HepG2 (cell line): ENCODE data around the gene GDF11. TPM values are rescaled to one million over a fixed set of nuclear protein-coding genes. Genes with fewer than 3 reads are reported as not detected.

Experiments
- CEBPZ ChIP-seq: IDR thresholded peaks from 2 replicates; pipeline ENCODE4 v1.6.1; 2012; ENCODE audit warnings: low read length, improper control_type of control experiment
- CREB3 ChIP-seq: sonication (generic); formaldehyde crosslinking; IDR thresholded peaks from 2 replicates; pipeline ENCODE4 v1.5.0; 2020; ENCODE audit warnings: missing genetic modification reagents
- HOXA5 ChIP-seq: sonication (generic); formaldehyde crosslinking; IDR thresholded peaks from 2 replicates; pipeline ENCODE4 v1.4.0; 2020; ENCODE audit warnings: missing genetic modification reagents
- MLLT10 ChIP-seq: sonication (generic); formaldehyde crosslinking; IDR thresholded peaks from 2 replicates; pipeline ENCODE4 v1.4.0; 2020; ENCODE audit warnings: missing genetic modification reagents
- MLXIP ChIP-seq: sonication (generic); formaldehyde crosslinking; IDR thresholded peaks from 2 replicates; pipeline ENCODE4 v1.9.0; 2021; ENCODE audit warnings: missing genetic modification reagents, borderline replicate concordance
- MXI1 ChIP-seq: IDR thresholded peaks from 3 replicates; pipeline ENCODE4 v1.6.1; 2012; ENCODE audit warnings: low read depth, low read length, inconsistent platforms, borderline replicate concordance
- NFIC ChIP-seq: IDR thresholded peaks from 2 replicates; pipeline ENCODE4 v1.6.1; 2012; ENCODE audit warnings: mild to moderate bottlenecking, low read length, inconsistent platforms
- POGZ ChIP-seq: sonication (generic); formaldehyde crosslinking; IDR thresholded peaks from 2 replicates; pipeline ENCODE4 v1.4.0; 2020; ENCODE audit warnings: mild to moderate bottlenecking, missing genetic modification reagents
- RXRB ChIP-seq: IDR thresholded peaks from 2 replicates; pipeline ENCODE4 v1.6.1; 2016; ENCODE audit warnings: borderline replicate concordance, missing genetic modification reagents, missing compliant biosample characterization
- SPEN ChIP-seq: sonication (generic); formaldehyde crosslinking; IDR thresholded peaks from 2 replicates; pipeline ENCODE4 v1.5.1; 2020; ENCODE audit warnings: low read depth, mild to moderate bottlenecking, missing genetic modification reagents
- SRSF9 ChIP-seq: fragments of 200-400 bp; formaldehyde crosslinking; IDR thresholded peaks from 2 replicates; pipeline ENCODE4 v1.6.1; 2018; ENCODE audit warnings: borderline replicate concordance, mild to moderate bottlenecking, low read depth, low read length; ENCODE audit not compliant: insufficient read depth, poor library complexity, severe bottlenecking
- TSC22D2 ChIP-seq: sonication (generic); formaldehyde crosslinking; IDR thresholded peaks from 2 replicates; pipeline ENCODE4 v1.5.1; 2020; ENCODE audit warnings: missing genetic modification reagents, mild to moderate bottlenecking, borderline replicate concordance
- XRCC5 ChIP-seq: fragments of 200-400 bp; formaldehyde crosslinking; optimal IDR thresholded peaks from 2 replicates; pipeline ENCODE3; 2017; ENCODE audit warnings: mild to moderate bottlenecking, low read length
- ZHX1 ChIP-seq: sonication (generic); formaldehyde crosslinking; IDR thresholded peaks from 2 replicates; pipeline ENCODE4 v1.8.1; 2022; ENCODE audit warnings: low read depth, mild to moderate bottlenecking, missing genetic modification reagents
- ZNF747 ChIP-seq: sonication (generic); formaldehyde crosslinking; IDR thresholded peaks from 2 replicates; pipeline ENCODE4 v1.8.1; 2023; ENCODE audit warnings: missing genetic modification reagents, mild to moderate bottlenecking, borderline replicate concordance
- polyA plus RNA-seq, 8 experiments: library from polyadenylated mRNA; depleted of rRNA in 3 of 8; stranded (reverse) in 7 of 8; unstranded in 1 of 8; fragments of >200 nt; fragmentation: Illumina TruSeq in 4 of 8; extraction: Trizol in 4 of 8; gene quantifications; 2 replicates each; pipeline versions ENCODE4 v1.2.1 to v1.2.3, GENCODE V29; 2011 to 2016; ENCODE audit warnings: low read depth in 4 of 8, missing spikeins in 1 of 8, mixed read lengths in 1 of 8; ENCODE audit not compliant: insufficient read depth in 1 of 8
- total RNA-seq, 5 experiments: library from RNA; depleted of rRNA; stranded (reverse); fragments of >200 nt; fragmentation: Illumina TruSeq; extraction: Trizol; gene quantifications; 2 replicates each; pipeline ENCODE4 v1.2.3, GENCODE V29; 2016; ENCODE audit warnings: low read depth in 1 of 5

GDF11 gene
- total and polyA plus RNA-seq, 2 of the 13 experiments (the other 11 are each of a cell fraction or from before 2014, with no cell fraction given): 0.63 to 1.5 TPM

GRCh38 chr12:55728186-55728938, 14.6 kb upstream of the GDF11 start (continued):
- TF ChIP-seq TSC22D2 (CRISPR knock-in tag) (no peak), CREB3 (no peak), HOXA5 (CRISPR knock-in tag) (no peak), SRSF9 (no peak), POGZ (no peak), SPEN (CRISPR knock-in tag) (no peak), ZNF747 (CRISPR knock-in tag) (no peak; the same call in 1 of the 2 replicates), NFIC (no peak), XRCC5 (no peak), MLLT10 (no peak), MXI1 (no peak), RXRB (CRISPR knock-in tag) (no peak), CEBPZ (no peak), ZHX1 (no peak), MLXIP (CRISPR knock-in tag) (no peak)
